ENCODE data around the gene USB1. TPM values are rescaled to one million over a fixed set of nuclear protein-coding genes. Genes with fewer than 3 reads are reported as not detected.

USB1 gene
- total RNA-seq, 1 donor from 2014 or later = 35.2 TPM

DNA sequence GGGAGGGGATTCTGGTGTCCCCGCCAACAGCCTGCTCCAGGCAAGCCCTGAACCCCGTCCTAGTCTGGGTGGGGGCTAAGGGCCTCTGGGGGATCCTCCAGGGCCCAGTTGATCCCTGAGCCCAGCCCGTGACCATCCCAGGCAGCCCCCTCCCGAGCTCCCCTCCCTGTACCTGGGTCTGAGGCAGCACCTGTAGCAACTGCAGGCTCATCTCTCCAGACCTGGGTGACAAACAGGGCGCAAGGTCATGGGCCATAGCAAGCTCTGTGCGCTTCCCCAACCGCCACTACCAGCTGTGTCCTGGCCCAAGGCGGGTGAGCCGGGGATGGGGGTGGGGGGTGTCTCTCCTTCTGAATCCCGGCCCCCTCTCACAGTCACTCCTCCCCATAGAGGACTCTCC, 40.9 kb upstream of the USB1 start:
- Histone ChIP-seq H3K4me3 (no peak overlapping the region), H3K36me3 (no peaks in the 10 kb centered on the region), H3K4me1 (no peaks in the 10 kb centered on the region), H3K27me3 (ENCODE audit: low read depth) (no peaks in the 10 kb centered on the region), H3K27ac (replicated peaks) (no peak overlapping the region), H3K9me3 (replicated peaks) (no peaks in the 10 kb centered on the region)
- intact Hi-C loops (cut with micrococcal nuclease) = no loop called here
- no peak for DNase-seq
- no peak for TF ChIP-seq CTCF (IDR thresholded peaks at IDR 0.05; ENCODE audit: borderline replicate concordance)

- no peak for TF ChIP-seq CTCF (IDR thresholded peaks at IDR 0.05; ENCODE audit: borderline replicate concordance)
- intact Hi-C loops (cut with micrococcal nuclease) = no loop called here
- no peak overlapping the region for H3K4me3 ChIP-seq
Observed at GRCh38 chr16:57960826-57961472, 40.3 kb upstream of the USB1 start.

DNA sequence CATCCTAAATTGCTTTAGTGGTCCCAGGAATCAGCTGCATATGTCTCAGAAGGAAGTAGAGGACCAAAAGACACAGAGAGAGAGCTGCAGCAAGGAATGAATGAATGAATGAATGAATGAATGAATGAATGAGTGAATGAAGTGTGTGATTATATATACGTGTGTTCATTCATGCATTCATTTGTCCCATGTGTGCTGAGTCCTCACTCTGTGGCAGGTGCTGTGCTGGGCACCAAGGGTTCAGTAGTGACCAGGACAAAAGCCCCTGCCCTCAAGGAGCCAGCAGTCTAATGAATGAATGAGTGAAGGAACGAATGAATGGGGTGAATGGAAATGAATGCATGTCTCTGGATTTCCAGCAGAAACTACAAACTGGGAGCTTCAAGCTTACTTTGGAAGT, 39.7 kb upstream of the USB1 start:
- intact Hi-C loops (cut with micrococcal nuclease) = no loop called here
- no peaks in the 10 kb centered on the region for H3K4me1 ChIP-seq
- H3K27ac ChIP-seq (replicated peaks) = no peak overlapping the region
- no peak overlapping the region for H3K4me3 ChIP-seq
- no peaks in the 10 kb centered on the region for H3K9me3 ChIP-seq (replicated peaks)
- no peaks in the 10 kb centered on the region for H3K36me3 ChIP-seq
- TF ChIP-seq CTCF (IDR thresholded peaks at IDR 0.05; ENCODE audit: borderline replicate concordance) = no peak
- no peaks in the 10 kb centered on the region for H3K27me3 ChIP-seq (ENCODE audit: low read depth)
- no peak for DNase-seq

More at GRCh38 chr16:57960826-57961472, 40.3 kb upstream of the USB1 start:
- Histone ChIP-seq H3K27ac (replicated peaks) (no peak overlapping the region), H3K27me3 (ENCODE audit: low read depth) (no peaks in the 10 kb centered on the region), H3K36me3 (no peaks in the 10 kb centered on the region), H3K9me3 (replicated peaks) (no peaks in the 10 kb centered on the region), H3K4me1 (no peaks in the 10 kb centered on the region)
- no peak for DNase-seq

DNA sequence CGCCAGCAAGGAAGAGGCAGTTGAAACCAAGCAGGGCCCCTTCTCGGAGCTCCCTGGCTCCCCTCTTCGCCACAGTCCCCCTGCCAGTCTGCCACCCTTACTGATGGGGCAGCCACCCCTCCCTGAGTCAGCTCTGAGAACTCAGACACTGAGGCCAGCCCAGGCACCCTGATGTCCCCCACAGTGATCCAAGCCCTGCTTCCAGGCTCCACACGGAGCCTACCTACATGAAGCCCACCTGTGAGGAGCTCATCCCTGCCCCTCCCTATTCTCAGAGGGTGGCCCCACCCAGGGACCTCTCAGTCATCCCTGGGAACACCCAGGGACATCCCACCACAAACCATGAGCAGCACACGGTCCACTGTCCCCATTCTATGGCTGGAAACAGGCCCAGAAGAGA, 39.2 kb upstream of the USB1 start:
- H3K4me3 ChIP-seq = no peak overlapping the region
- intact Hi-C loops (cut with micrococcal nuclease) = no loop called here
- H3K4me1 ChIP-seq = no peaks in the 10 kb centered on the region
- TF ChIP-seq CTCF (IDR thresholded peaks at IDR 0.05; ENCODE audit: borderline replicate concordance) = no peak
- no peak overlapping the region for H3K27ac ChIP-seq (replicated peaks)
- no peak for DNase-seq
- no peaks in the 10 kb centered on the region for H3K36me3 ChIP-seq
- no peaks in the 10 kb centered on the region for H3K9me3 ChIP-seq (replicated peaks)
- H3K27me3 ChIP-seq (ENCODE audit: low read depth) = no peaks in the 10 kb centered on the region

GRCh38 chr16:57962756-57963155, 38.5 kb upstream of the USB1 start:
- Histone ChIP-seq H3K4me1 (no peaks in the 10 kb centered on the region), H3K9me3 (replicated peaks) (no peaks in the 10 kb centered on the region), H3K4me3 (no peak overlapping the region), H3K36me3 (no peaks in the 10 kb centered on the region), H3K27ac (replicated peaks) (no peak overlapping the region), H3K27me3 (ENCODE audit: low read depth) (no peaks in the 10 kb centered on the region)
- TF ChIP-seq CTCF (IDR thresholded peaks at IDR 0.05; ENCODE audit: borderline replicate concordance) = no peak
- no peak for DNase-seq
- intact Hi-C loops (cut with micrococcal nuclease) = no loop called here

Measured in left ventricle myocardium inferior (tissue), 1 donor.